HG03571 (cell line): ENCODE data around the gene FN1.
"Not testable (repeated sequence)": the region's sequence is repeated elsewhere in the genome, so short reads cannot be mapped to it uniquely, and the experiment has no call there.

ENCODE experiments used
- ATAC-seq: cut with Tn5 transposase; IDR thresholded peaks from one replicate; pipeline ENCODE4 v1.9.1; 2021; ENCODE audit not compliant: unreplicated experiment

The FN1 gene

DNA sequence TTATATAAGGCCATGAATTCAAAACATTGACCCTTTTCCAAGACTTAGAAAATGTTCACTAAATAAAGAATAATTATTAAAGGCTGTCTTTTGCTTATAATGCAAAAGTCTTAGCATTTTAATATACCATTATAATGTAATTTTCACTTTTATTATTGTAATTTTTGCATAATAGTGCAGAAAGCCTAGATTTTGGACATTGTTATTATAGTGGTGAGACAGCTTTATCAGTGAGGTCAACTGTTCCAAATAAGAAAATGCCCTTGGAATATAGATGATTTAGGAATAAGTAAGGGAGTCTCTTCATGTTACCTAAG, 67.4 kb downstream of the FN1 start:
- no peak for ATAC-seq

DNA sequence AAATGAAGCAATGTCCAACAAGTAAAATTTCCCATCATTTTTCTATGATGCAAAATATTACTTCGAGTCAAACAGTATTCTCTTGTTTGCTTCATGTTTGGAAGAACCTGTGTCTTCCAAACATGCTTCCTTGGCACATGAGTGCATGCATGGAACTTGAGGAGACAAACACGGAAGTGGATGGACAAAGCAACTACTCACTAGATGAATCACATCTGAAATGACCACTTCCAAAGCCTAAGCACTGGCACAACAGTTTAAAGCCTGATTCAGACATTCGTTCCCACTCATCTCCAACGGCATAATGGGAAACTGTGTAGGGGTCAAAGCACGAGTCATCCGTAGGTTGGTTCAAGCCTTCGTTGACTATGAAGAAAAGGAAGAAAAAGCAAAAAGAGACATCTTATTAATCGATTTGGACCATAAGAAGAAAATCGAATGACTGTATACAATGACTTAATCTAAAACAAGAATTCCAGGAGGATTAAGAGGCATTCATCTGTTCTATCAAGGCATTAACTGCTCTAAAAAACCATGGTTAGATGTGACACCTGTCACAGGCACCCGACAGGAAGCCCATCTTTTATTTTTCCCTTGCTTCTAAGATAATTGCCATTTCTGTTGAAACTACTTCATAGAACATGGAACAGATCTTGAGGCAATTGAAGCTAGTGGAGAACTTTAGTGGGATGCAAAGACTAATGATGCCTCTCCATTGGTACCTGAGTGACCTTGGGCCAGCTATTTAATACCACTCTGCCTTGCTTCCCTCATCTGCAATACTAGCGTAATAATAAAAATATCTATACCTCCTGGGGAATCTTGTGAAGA, 68.0 kb downstream of the FN1 start:
- ATAC-seq: no peak

DNA sequence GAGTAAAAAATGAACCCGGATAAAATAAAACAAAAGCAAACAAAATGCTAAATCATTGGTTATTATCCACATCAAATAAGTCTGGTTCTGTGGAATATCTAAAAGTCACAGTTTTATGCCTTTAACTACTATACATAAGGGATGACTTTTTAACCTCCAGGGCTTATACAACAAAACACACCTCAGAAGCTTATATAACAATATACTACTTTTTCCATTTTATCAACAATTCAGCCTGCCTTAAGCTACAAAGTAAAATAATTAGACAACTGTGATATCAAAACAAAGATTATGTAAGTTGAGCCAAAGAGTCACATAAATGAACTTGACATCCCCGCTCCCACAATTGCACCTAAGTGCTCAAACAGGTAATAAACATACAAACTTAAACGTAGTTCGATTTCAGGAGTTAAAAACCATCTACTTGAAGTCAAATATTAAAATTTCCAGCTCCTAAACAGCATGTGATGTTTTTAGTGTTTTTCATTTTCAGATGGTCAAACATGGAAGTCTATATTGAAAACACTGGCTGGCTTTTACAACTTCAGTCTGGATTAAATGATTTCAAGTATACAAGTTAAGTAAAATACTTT, 69.3 kb downstream of the FN1 start:
- no peak for ATAC-seq

DNA sequence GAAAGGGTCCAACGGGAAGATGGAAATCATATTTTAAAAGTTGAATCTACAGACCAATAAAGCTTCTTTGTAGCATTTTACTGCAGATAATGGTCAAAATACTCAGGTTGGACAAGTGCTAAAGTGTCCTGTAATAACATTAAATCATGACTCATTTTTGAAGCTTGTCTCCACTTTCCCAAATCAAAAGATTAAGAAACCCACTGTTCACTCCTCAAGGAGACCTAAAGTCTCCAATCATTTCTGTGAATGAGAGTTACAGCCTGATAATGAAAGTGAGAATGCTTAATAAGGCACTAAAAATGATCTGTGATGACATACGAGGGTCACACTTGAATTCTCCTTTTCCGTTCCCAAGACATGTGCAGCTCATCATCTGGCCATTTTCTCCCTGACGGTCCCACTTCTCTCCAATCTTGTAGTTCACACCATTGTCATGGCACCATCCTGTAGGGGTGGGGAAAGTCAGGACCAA, 70.6 kb downstream of the FN1 start:
- ATAC-seq: no peak

DNA sequence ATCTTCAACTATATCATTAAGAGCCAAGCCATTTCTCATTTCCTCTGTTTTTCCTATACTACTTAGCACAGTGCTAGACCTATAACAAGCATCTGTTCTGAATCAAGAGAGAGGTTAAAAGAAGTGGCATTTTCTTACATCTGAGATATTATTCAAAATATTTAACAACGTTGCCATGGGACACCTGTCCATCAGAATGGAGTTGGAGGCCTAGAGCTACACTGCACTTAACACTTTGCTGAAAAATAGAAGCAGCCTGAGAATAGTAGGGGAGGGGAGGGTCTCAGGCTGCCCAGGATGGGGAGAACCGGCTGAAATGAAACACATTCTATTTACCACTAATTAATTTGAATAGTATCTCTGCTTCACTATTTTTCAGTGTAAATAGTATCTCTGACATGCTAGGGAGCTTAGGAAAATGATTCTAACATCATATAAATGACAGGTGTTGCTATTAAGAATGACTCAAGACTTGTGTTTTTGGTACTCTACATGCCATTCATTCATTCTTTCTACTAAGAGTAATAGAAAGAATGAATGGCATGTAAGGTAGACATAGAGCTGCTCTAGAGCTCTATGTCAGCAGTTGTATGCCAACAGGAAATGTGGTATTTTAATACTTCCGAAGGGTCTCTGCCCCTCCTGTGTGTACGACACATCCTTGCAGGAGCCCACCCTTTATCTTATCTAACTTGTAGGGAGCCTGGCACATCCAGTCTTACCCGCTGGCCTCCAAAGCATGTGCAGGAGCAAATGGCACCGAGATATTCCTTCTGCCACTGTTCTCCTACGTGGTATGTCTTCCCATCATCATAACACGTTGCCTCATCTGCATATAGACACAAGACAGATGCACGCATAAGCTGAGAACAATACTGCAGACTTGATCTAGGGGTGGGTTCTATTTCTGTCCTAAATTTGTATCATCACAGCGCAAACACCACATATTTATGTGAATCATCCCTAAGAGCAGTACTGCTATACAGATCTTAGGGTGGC, 71.4 kb downstream of the FN1 start:
- no peak for ATAC-seq

DNA sequence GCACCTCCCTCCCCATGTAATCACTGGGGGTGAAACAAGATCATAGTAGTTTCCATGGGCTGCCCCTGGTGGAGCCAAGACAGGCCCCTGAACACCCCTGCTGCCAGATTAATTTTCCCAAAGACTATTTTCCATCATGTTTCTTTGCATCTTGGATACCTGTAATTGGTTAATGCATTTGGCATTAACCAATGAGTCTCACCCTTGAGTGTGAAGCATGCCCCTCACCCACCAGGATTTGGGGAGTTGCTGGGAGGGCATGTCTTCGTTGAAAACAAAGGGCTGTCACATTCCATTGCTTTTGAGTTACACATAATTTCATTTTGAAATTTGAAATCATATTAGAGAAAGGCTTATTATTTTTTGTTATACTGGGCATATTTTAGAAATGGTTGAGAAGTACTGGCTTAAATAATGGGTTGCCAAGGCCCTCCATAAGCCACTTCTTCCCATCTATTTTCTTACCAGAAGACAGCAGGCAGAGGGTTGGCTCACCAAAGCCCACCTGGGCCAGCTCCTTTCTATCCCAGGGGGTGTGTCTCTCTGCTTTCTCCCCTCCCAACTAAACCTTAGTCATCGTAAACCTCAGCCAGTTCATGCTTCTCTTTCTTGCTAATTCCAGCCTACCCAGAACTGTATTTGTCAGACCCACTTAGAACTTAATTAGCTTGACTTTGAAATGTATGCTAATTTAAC, 72.3 kb downstream of the FN1 start:
- no peak for ATAC-seq

DNA sequence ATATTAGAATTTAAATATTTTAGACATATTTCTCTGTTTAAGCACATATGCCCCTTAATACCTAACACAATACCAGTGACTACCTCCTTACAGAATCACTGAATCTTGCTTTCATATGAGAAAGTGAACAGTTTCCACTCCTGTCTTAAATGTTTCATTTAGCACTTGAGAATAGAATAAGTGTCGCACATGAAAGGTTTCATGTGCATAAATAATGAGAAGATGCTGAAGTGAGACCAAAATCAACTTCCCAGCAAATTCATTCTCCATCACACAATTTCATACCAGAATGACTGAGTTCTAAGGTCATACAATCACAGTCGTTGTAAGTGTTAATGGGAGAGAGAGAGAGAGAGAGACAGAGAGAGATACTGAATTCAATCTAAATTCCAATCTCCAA, 72.8 kb downstream of the FN1 start:
- no peak for ATAC-seq

DNA sequence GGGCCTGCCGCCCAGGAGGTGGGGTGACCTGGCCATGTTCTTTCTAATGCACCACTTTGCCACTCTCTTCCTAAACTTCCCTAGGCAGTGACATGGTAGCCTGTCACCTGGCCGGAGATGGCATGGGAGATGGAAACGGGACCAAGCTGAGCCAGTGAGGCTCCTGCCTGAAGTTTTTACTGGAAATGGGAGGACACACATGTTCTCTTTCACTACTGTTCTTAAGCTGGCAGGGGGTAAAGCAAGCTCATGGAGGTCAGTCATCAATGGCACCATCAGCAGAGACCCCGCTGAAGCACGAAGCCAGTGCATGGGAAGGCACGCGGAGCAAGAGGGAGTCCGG, 73.3 kb downstream of the FN1 start:
- ATAC-seq: no peak

DNA sequence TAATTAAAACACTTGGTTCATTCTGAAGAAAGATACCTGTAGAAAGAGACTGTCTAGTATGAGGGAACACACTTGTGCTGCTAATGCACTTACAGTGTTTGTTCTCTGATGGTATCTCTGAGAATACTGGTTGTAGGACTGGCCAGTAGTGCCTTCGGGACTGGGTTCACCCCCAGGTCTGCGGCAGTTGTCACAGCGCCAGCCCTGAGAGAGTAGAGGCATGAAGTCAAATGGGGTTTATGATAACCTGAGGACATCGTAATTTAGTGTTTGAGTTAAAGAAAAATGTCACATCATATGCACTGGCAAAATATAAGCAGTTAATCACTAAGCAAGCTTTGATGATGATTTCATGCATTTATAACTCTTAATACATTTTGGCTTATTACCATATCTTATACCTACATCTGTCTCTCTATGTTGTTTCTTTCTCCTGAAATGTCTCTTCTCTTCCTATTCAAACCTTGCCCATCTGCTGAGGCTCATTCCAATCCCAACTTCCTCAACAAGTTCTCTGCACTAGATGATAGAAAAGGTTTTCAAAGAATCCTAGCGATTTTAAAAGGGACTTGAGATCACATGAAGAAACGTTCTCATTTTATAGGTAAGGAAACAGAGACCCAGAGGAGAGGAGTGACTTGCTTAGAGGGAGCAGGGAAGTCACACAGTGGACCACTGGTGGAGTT, 73.8 kb downstream of the FN1 start:
- ATAC-seq: no peak

DNA sequence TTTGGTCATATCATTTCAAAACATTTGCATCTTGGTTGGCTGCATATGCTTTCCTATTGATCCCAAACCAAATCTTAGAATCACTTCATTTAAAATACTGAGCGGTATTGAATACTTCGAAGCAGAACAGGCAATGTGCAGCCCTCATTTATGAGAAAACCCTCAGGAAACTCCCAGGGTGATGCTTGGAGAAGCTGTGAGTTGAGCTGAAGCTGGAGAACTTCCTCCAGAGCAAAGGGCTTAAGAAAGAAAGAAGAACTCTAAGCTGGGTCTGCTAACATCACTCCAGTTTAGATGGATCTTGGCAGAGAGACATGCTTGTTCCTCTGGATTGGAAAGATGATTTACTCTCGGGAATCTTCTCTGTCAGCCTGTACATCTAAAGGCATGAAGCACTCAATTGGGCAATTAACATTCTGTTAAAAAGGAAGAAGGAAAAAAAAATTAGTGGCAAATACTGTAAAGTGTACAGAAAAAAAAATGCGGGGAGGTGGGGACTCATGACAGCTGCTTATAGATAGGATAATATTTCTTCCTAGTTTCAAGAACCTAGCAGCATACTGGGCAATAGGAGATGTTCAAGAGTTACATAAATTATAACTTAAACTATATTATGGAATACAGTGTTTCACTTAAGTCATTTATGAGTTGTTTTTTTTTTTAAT, 74.5 kb downstream of the FN1 start:
- no peak for ATAC-seq

DNA sequence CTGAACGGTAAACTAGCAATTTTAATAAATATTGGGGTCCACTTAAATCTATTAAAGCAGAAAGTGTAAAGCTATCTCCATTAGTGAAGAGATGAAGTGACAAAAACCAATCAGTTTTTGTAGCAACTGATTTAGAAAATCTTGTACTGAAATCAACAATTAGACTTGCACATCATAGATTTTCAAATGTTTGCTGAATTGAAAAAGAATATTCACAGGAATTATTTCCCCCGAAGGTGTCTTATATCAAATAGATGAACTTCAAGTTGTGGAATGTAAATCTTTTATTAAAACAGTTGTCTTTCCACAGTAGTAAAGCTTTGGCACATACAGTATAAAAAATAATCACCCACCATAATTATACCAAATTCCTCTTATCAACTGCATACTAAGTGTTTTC, 75.3 kb downstream of the FN1 start:
- no peak for ATAC-seq

DNA sequence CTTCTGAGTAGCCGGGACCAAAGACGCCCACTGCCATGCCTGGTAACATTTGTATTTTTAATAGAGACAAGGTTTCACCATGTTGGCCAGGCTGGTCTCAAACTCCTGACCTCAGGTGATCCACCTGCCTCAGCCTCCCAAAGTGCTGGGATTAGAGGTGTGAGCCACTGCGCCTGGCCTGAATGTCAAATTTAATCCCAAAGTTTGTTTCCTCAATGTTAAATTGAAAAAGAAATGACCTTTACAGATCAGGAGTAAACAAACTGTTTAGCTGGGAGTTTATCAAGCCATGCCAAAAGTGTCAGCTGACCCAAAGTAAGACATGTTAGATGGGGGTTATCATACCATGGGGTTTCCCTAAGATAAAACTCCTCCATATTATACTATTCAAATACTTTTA, 75.8 kb downstream of the FN1 start:
- ATAC-seq: not testable (repeated sequence)

DNA sequence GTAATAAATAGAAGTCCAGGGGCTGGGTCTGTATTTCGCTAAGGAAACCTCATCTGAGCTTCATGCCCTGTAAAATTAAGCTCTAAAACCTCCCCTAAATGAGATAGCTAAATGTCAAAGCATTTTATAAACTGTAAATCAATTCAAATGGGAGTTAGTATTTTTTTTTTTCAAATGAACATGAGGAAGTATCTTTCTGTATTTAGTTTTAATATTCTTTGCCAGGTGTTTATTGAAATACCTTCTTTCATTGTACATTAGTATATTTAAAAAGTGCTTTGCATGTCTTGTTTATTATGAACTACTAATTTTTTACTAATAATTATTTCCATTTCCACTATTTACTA, 76.3 kb downstream of the FN1 start:
- no peak for ATAC-seq

DNA sequence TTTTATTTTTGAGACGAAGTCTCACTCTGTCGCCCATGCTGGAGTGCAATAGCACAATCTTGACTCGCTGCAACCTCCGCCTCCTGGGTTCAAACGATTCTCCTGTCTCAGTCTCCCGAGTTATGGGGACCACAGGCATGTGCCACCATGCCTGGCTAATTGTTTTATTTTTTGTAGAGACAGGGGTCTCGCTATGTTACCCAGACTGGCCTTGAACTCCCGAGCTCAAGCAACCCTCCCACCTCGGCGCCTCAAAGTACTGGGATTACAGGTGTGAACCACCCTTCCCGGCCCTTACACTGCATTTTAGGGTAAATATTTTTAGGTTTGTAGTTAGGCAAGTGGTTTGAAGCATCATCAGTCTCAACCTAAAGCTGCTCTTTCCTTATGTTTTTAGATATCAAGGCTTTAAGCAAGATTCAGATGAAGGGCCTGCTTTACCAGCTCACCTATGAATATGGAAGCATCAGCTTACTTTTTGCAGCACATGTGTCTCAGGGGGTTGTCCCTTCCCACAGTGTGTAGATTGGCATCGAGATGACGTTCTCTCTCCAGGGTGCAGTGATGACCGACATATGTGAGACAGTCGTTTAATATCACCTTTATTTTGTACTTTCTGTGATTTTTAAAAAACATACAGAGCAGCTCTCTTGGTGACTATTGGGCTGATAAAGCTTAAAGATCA, 76.8 kb downstream of the FN1 start:
- no peak for ATAC-seq

DNA sequence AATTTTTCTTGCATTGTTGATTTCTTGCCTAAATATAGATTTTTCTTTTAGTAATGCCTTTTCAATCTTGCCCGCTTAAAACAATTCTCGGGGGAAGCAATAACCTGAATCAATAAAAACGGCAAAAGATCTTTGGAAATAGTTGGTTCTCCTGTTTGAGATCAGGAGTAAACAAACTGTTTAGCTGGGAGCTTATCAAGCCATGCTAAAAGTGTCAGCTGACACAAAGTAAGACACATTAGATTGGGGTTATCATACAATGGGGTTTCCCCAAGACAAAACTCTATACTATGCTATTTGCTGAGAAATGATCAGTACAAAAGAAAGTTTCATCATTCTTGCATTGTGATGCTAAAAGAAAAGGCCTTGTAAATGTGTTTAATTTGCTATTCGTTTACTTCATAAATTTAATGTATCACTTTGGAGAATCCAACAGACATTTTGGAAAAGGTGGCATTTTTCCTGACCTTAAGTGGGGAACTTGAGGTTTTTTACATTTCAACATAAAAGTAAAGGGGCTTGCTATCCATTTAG, 77.5 kb downstream of the FN1 start:
- no peak for ATAC-seq

DNA sequence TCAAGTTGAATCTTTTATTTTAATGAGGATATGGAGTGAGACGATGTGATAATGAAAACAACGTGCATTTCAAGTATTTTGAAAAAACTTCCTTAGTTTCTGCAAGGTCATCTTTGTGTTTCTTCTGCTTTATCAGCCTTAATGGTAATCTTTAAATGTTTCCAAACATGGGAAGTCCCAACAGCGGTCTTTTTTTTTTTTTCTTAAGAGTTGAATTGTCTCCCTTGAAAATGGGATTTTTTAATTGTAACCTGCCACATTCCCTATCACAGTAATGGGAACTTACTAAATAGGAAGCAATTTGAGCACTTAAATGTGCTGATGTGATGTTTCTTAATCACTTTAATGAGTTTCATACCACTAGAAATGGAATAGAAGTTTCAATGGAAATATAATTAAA, 78.2 kb downstream of the FN1 start:
- ATAC-seq: no peak

DNA sequence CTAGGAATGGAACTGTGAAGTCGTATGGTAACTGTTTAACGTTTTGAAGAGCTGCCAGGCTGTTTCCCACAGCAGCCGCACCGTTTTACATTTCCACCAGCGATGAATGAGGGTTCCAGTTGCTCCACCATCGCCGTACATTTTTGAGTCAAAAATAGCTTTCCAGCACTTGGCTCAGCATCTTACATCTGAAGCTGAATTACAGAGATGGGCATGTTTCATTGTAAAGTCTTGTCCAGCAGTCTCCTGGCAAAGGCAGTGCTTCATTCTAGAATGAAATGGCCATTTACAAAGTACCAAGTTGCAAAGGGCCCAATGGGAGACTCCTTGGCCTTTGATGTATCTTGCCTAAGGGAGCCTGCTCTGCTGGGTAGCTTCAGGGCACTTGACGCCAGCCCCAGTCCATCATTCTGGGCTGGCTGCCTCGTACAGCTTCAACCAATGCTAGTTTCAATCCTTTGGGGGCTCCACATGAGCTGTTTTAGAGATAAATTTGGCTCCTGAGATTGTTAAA, 78.9 kb downstream of the FN1 start:
- ATAC-seq: no peak

DNA sequence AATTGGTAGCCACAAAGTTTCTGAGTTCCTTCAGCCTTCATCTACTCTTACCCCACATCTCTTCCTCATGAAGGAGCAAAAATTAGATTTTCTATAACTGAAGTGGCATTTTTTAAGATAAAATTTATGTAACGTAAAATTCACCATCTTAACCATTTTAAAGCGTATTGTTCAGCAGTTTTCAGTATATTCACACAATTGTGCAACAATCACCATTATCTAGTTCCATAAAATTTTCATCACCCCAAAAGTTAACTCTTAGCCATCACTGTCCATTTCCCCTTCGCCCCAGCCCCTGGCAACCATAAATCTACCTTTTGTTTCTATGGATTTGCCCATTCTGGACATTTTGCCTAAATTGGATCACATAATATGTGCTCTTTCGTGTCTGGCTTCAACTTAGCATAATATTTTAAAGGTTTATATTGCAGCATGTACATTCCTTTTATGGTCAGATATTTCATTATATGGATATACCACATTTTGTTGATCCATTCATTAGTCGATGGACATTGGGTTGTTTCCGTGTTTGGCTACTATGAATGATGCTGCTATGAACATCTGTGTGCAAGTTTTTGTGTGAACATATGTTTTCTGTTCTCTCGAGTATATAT, 79.4 kb downstream of the FN1 start:
- no peak for ATAC-seq

DNA sequence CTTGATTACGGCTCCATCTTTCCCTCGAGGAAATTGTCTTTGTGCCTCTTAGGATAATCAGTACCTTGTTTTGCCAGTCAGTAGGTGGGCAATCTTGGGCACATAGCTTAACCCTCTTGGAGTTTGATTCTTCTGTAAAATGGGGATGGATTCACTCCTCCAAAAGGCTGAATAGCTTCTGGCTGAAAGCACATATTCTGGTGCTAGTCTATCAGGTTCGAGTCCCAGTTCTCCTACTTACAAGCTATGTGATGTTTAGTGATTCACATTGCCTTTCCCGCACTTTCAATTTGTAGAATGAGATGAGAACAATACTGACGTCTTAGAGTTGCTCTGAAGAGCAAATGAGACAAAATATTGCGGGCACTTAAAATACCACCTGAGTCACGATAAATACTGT, 80.1 kb downstream of the FN1 start:
- ATAC-seq: no peak
